Putamen (tissue), 1 donor: ENCODE data around the gene SLC25A21.
"Not testable (repeated sequence)": the region's sequence is repeated elsewhere in the genome, so short reads cannot be mapped to it uniquely, and the experiment has no call there.

Experiments
- DNase-seq: peaks from one replicate; pipeline ENCODE4 v3.0.0-alpha.2; 2016; ENCODE audit warnings: low spot score

The SLC25A21 gene

DNA sequence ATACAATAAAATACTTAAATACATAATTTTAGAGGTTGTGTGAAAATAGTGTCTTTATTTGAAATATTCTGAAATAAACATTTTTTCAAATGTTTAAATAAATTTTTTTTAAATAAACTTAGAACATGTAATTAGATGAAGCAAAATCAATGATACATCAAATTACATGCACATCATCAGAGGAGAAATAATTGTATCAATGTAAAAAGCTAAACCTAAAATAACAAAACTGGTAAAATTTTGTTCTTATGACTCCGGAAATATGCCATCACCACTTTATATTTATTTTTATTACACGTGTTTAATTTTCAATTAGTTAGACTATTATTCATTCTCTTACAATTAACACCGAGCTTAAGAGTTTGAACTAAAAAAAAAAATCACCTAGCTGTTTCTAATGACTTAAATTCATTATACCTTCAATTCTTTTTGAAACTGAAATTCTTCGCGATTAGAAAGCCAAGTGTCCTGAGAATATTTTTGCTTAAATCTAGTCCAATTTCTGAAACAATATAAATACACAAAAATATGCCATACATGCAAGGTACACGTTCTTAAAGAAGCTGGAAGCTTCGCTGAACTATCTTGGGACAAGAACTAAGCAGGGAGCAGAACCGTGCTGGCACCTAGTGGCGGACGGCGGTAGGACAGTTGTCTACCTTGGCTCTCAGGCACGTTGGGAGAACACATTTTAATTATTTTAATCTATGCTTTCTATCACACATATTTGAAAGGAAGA is 230.5 kb downstream of the SLC25A21 start:
- DNase-seq, result peak; percentile 40

DNA sequence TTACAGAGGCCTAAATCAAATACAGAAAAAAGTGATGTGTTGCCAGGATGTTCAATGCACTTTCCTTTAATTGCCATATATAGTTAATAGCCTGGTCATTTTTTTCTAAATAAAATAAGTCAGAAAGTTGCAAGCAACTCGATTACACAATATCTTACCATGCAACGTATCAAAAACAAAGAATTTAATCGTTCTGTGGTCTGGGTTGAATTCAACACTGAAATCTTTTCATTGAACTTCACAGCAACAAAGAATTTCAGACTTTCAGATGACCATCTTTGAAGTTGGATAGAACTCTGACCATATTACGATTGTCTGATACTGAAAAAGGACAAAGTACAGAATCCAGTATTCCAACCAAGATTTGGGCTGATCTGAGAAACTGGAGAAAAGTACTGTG is 231.9 kb downstream of the SLC25A21 start:
- DNase-seq, result no peak

DNA sequence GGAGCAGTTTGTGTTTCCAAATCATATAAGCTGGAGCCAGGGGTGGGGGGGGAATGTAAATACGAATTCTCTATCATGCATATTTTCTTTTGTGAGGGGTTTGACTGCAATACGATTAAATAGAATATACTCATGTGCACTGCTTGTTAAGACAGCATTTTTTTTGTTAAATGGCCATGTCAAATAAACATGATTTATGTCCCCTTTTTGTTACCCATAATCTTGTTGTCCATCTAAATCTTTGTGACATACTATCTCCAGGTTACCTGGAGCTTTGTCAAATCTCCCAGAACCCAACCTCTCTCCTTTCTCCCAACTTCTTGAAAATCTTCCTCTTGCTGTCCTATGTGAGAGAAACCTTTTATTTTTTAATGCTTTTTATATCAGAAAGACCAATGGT is 233.1 kb downstream of the SLC25A21 start:
- no peak for DNase-seq

DNA sequence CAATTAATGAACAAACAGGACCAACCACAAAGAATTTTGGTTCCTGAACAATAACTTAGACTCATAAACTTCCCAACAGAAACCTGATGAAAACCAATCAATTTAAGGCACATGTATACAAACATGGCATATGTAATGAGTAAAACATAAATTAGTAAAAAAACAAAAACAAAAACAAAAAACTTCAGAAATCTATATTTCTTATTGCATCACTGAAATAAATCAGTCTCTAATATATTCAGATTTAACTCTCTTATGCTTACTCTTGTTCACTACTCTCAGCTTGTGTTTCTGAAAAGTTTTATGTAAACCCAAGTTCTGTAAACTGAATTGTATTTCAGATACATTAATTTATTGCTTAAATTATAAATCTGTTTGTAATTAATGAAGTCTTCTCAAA is 233.7 kb downstream of the SLC25A21 start:
- no peak for DNase-seq

- DNase-seq, result no peak
These were observed 236.3 kb downstream of the SLC25A21 start for GRCh38 chr14:36935976-36936678.

DNA sequence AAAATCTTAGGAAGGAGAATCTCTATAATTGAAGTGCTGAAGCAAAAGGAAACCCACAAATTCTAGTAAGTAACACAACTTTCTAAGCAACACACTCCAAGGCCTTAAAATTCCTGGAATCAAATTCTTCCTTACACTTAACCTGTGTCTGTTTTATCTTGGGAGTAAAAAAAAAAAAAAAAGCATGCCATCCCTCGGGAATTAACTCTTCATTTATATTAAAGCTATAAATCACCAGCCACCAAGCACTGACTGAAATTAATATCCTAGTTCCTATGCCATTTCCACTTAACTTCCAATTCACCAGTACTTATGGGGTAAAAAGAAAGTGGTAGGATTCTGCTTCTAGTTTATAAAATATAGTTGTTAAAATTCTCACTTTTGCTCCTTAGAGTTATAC is 238.1 kb downstream of the SLC25A21 start:
- DNase-seq, result no peak

GRCh38 chr14:36931791-36932190 is 240.6 kb downstream of the SLC25A21 start:
- DNase-seq, result no peak

DNA sequence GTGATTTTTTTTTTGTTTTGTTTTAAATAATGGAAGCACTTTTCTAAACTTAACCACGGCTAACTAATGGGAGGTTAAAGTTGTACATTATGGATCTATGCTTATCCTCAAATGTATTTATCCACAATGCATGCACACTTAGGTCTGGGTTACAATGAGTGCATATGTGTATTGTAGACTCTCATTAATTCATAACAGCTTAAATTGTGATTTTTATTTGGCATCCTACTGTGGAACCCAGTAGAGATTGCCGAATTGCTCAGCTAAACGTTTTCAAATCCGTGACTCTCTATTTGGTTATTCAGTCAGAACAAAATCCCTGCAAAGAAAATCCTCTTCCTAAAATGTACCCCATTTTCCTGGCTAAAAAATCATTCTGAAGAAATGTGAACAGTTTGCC is 244.0 kb downstream of the SLC25A21 start:
- DNase-seq, result no peak

GRCh38 chr14:36925094-36925493 is 247.3 kb downstream of the SLC25A21 start:
- DNase-seq, result no peak

GRCh38 chr14:36916668-36917067 is 255.7 kb downstream of the SLC25A21 start:
- DNase-seq, result no peak

DNA sequence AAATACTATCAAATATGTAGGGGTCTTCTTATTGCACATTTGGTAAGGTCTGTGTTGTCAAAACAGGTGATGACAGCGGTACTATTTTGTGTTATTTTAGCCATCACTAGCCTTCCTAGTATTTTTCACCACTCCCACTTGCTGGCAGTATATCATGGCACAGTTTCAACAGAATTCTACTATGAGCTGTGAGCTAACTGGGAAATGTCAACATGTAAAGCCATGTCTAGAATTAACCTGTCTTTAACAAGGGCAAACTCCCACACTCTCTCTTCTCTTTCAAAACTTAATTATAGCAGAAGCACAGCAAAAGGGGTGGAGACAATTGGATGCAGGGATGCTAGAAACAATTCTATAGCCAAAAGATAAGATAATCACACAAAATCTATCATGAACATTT is 257.3 kb downstream of the SLC25A21 start:
- no peak for DNase-seq

DNA sequence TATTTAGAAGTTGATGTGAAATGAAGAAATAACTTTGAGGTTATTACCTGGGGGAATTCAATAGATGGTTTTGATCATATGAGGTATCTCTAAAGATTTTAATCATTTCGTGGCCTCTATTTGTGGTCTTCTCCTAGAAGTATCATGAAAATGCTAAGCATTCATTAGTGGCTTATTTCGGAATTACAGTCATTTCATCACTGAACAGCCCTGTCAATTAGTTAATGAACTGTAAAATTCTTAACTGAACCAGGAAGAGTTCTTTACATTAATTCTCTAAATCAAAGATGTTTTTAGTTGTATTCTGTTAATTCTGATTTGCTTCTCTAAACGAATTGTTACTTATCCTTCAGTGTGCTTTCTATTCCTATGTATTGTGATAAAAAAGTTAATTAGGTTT is 261.8 kb downstream of the SLC25A21 start:
- no peak for DNase-seq

DNA sequence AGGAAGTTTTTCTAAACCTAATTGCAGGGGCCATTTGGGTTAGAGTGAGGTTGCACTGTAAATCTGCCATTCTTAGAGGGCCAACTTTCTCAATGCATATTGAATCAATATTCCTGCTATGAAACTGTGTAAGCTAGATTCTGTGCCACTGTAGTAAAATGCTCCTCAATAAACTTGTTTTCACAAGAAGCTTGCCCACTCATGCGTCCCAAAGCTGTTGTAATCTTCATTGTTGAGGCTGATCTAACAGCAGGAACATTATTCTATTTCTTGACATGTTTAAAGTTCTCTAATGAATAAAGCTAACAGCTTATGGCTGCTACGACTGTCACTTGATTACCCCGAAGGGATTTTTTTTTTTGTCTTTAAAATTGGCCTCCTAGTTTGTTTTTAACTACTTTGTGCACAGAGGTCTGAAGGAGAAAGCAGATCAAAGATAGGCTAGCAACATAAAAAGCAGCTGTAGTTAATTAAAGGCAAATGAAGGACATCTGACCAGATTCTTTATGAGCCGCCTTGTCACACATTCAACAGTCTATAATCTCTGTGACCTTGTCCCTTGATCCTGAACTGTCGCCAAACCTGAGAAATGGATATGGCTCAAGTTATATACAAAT is 267.0 kb downstream of the SLC25A21 start:
- no peak for DNase-seq

- no peak for DNase-seq
These were observed 270.5 kb downstream of the SLC25A21 start for GRCh38 chr14:36901861-36902260.

DNA sequence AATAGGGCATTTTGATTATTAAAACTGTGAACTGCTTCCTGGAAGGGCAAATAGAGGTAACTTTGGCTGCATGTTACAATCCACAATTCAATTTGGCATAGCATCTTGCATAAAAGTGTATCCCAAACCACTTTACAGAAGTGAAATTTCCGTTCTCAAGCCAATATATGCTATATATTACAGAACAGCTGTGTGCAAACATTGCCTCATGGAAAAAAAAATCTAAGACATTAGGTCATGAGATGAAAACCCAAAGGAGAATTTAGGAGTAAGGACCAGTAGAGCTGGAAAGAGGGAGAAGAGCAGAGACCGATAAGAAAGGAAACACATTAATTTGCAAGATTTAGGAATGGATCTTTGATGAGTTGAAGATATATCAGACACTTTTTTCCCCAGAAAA is 271.6 kb downstream of the SLC25A21 start:
- no peak for DNase-seq

- DNase-seq, result not testable (repeated sequence)
These were observed 276.1 kb downstream of the SLC25A21 start for GRCh38 chr14:36896300-36896699.

DNA sequence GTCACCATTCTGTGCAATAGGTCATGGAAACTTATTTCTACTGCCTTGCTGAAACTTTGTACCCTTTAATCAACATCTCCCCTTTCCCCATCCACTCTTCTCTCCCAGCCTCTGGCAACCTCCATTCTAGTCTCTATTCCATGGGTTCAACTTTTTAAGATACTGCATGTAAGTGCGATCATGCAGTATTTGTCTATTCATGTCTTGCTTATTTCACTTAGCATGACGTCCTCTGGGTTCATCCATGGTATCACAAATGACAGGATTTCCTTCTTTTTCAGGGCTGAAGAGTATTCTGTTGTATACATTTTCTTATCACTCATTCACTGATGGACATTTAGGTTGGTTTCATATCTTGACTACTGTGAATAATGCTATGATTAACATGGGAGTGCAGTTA is 288.4 kb downstream of the SLC25A21 start:
- DNase-seq, result no peak

- no peak for DNase-seq
These were observed 292.1 kb downstream of the SLC25A21 start for GRCh38 chr14:36880276-36880675.

- DNase-seq, result no peak
These were observed 292.8 kb downstream of the SLC25A21 start for GRCh38 chr14:36879558-36879957.

- no peak for DNase-seq
These were observed 297.8 kb downstream of the SLC25A21 start for GRCh38 chr14:36874396-36875138.

DNA sequence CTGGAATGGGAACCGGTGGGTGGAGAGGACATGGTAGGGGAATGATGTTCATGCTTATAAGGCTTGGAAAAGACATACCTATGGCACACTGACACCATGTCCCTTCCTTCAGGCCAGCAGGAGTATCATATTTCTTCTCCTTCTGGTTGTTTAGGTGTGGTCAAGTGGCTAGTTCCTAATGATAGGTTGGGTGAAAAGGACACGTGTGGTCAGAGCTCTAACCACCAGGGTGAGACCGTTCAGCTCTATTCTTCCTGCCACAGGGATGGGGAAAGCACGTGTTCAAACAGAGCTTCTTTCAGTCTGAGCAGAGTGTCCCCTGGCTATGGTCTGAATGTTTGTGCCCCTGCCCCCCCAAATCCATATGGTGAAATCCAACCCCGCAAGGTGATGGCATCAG is 301.6 kb downstream of the SLC25A21 start:
- DNase-seq, result no peak

GRCh38 chr14:36869125-36869524 is 303.3 kb downstream of the SLC25A21 start:
- DNase-seq, result no peak

DNA sequence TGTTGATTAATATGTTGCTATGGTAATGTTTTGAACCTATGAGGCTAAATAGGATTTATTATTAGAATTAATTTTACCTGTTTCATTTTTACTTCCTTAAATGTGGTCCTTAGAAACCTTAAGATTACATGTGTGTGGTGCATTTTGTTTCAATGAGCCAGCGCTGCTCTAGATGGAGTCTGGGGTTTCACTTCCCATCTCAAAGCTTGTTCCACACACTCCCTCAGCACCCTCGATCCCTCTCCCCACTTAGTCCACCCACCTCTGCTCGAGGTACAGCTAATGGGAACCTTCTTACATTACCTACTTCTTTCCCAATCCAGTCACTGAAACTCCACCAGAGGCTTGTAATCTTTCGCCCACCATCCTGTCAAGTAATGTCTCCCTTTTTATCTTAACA is 305.5 kb downstream of the SLC25A21 start:
- DNase-seq, result peak; percentile 72
